Right lobe of liver (tissue), 4 donors: ENCODE results near the gene MME.

ENCODE experiments used
- CTCF ChIP-seq, 4 donors: fragments of 200-600 bp in 3 of 4; fragments of 450-650 bp in 1 of 4; IDR thresholded peaks; one replicate each; pipeline versions ENCODE4 v1.5.1 to v1.8.0; 2016 to 2022; ENCODE audit warnings: antibody characterized with exemption in 4 of 4, mild to moderate bottlenecking in 2 of 4
- POLR2A ChIP-seq: fragments of 450-650 bp; IDR thresholded peaks from one replicate; pipeline ENCODE4 v1.6.1; 2017; ENCODE audit warnings: antibody characterized with exemption, mild to moderate bottlenecking
- donor health status: DM: no; HTN: no; CAD: no.
- donor health status: DM: no; HTN: no; CAD: no.
- donor health status: DM: no; HTN: yes; CAD: no.

DNA sequence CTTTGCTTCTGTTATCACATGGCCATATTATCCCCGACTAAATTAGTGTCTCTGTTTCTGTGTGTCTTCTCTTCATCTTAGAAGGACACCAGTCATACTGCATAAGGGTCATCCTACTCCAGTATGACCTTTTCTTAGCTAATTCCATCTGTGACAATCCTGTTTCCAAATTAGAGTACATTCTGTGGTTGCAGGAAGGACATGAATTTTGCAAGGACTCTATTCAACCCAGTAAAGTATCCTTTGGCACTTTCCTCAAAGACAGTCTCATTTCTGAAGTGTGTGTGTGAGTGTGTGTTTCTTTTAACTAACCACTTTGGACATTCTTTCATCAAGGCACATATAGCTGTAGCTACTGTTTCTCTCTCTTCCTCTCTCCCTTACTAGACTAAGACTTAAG, 15.2 kb upstream of the MME start:
- TF ChIP-seq POLR2A (no peak), CTCF (IDR thresholded peaks at IDR 0.05) (no peak)
